ENCODE data around the gene GNPTG.

GNPTG gene

DNA sequence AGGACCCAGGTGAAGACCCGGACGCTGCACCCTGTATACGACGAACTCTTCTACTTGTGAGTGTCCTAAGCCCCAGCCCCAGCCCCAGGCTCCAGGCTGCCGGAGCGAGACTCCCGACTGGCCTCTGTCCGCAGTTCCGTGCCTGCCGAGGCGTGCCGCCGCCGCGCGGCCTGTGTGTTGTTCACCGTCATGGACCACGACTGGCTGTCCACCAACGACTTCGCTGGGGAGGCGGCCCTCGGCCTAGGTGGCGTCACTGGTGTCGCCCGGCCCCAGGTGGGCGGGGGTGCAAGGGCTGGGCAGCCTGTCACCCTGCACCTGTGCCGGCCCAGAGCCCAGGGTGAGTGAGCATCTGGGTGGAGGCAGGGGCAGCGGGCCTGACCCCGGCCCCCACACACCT, 3.8 kb upstream of the GNPTG start:
- in situ Hi-C loops (cut with MboI; ENCODE audit: low sequenced_read_pairs, unreplicated experiment), result no loop called here
- DNase-seq (ENCODE audit: low spot score), result no peak
- TF ChIP-seq, protein P1, sequence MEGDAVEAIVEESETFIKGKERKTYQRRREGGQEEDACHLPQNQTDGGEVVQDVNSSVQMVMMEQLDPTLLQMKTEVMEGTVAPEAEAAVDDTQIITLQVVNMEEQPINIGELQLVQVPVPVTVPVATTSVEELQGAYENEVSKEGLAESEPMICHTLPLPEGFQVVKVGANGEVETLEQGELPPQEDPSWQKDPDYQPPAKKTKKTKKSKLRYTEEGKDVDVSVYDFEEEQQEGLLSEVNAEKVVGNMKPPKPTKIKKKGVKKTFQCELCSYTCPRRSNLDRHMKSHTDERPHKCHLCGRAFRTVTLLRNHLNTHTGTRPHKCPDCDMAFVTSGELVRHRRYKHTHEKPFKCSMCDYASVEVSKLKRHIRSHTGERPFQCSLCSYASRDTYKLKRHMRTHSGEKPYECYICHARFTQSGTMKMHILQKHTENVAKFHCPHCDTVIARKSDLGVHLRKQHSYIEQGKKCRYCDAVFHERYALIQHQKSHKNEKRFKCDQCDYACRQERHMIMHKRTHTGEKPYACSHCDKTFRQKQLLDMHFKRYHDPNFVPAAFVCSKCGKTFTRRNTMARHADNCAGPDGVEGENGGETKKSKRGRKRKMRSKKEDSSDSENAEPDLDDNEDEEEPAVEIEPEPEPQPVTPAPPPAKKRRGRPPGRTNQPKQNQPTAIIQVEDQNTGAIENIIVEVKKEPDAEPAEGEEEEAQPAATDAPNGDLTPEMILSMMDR (IDR thresholded peaks at IDR 0.05; ENCODE audit: borderline replicate concordance, control extremely low read depth, extremely low read depth, insufficient read depth, missing control alignments), result no peak

DNA sequence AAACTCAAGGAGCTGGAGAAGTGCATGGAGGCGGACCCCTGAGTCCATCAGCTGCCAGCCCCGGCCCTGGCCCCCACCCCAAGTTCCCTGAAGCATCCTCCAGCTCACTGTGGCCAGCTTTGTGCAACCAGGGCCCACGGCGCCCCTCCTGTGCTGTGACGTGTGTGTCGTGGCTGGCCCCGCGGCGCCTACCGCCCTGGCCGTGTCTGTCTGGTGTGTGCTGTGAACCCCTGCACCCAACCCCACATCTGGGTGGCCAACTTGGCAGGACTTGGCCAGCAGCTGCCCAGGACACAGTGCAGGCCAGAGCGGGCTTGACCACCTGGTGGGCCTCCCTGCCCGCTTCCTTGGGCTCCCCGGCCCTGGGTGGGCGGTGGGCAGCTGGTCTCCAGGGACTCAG, 3.3 kb upstream of the GNPTG start:
- in situ Hi-C loops (cut with MboI; ENCODE audit: low sequenced_read_pairs, unreplicated experiment), result no loop called here
- TF ChIP-seq, protein P1 (IDR thresholded peaks at IDR 0.05; ENCODE audit: borderline replicate concordance, control extremely low read depth, extremely low read depth, insufficient read depth, missing control alignments), result no peak
- DNase-seq (ENCODE audit: low spot score), result no peak

DNA sequence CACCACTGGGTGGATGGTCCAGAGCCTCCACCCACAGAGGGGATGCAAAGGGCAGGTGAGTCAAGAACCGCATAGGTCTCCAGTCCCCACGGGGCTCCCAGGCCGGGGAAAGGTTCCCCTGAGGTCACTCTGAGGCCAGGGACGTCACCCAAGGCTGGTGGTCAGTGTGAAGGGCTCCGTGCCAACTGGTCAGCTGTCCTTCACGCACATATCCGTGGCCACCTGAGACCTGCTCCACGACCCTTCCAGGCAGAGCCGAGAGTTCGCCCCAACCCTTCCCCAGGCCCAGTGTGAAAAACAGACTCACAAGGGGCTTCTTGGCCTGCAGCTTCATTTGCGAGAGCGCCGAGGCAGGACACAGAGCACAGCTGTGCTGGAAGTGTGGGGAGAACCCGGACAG, 2.8 kb upstream of the GNPTG start:
- in situ Hi-C loops (cut with MboI; ENCODE audit: low sequenced_read_pairs, unreplicated experiment), result no loop called here
- TF ChIP-seq, protein P1 (IDR thresholded peaks at IDR 0.05; ENCODE audit: borderline replicate concordance, control extremely low read depth, extremely low read depth, insufficient read depth, missing control alignments), result no peak
- no peak for DNase-seq (ENCODE audit: low spot score)

DNA sequence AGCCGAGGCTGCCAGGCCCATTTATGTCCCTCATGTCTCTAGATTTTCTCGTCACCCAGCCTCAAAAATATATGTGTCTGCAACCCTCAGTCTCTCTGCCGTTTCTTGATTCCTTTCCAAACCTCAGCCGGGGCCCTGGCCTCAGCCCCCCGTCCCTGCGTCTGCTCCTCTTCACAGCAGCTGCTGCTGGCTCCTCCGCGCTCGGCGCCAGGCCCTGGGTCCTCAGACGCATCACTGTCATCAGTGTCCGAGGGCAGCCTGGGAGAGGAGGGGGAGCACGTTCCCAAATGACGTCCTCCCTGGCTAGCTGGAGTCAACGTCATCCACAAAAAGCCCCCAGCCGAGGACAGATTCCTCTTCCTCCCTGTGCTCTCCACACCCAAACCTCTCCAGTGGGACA, 2.4 kb upstream of the GNPTG start:
- DNase-seq (ENCODE audit: low spot score), result no peak
- in situ Hi-C loops (cut with MboI; ENCODE audit: low sequenced_read_pairs, unreplicated experiment), result no loop called here

DNA sequence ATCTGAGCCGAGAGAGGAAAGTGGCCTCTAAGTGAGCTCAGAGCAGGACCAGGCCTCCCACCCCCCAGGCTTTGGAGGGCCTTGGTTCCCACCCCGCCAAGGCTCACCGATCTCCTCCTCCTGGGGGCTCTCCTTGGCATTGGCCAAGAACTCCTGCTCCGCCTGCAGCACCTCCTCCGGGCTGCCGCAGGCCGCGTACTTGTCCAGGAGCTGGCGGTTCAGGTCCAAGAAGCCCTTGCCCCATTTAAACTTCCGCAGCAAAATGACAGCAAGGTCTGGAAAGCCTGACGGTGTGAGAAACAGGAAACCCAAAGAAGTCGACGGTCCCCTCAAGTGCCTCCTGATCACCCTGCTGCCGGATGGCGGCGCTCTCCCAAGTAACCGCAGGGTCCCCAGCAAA, 1.8 kb upstream of the GNPTG start:
- DNase-seq (ENCODE audit: low spot score), result no peak
- TF ChIP-seq, protein P1 (IDR thresholded peaks at IDR 0.05; ENCODE audit: borderline replicate concordance, control extremely low read depth, extremely low read depth, insufficient read depth, missing control alignments), result no peak
- in situ Hi-C loops (cut with MboI; ENCODE audit: low sequenced_read_pairs, unreplicated experiment), result no loop called here

More for the DNA sequence above, 2.4 kb upstream of the GNPTG start:
- TF ChIP-seq, protein P1 (IDR thresholded peaks at IDR 0.05; ENCODE audit: borderline replicate concordance, control extremely low read depth, extremely low read depth, insufficient read depth, missing control alignments), result no peak

DNA sequence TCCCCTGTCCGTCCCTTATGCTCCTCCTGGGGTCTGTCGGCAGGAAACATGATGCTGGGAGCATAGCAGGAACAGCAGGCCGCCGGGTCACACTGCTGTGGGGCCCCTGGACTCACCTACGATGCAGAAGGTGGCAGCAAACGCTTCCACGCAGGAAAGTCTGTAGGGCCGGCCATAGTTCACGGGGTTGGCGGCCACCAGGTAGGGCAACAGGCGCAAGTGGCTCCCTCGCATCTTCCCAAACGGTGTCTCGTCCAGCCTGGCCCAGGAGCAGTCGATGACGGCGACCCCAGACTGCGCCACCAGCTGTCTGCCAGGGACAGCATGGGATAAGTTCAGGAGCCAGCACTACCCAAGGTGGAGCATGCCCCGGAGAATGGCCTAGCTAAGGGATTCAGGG, 1.0 kb upstream of the GNPTG start:
- no peak for DNase-seq (ENCODE audit: low spot score)
- TF ChIP-seq, protein P1 (IDR thresholded peaks at IDR 0.05; ENCODE audit: borderline replicate concordance, control extremely low read depth, extremely low read depth, insufficient read depth, missing control alignments), result no peak
- in situ Hi-C loops (cut with MboI; ENCODE audit: low sequenced_read_pairs, unreplicated experiment), result no loop called here

DNA sequence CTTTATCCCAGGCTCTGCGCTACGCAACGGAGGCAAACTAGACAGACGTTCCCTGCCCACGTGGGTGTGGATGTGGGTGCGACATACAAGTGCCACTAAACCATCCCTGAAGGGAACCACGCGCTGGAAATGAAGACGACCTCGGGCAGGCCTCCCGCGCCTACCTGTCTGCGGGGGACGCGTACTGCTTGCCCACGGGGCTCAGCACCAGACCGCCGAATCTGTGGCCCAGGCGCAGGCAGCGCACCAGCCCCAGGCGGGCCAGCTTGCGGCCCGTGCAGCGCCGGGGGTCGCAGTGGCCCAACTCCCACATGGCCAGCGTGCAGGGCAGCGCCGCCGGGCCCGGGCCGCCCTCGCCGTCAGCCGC, 533 bp upstream of the GNPTG start:
- DNase-seq (ENCODE audit: low spot score), result no peak
- TF ChIP-seq, protein P1 (IDR thresholded peaks at IDR 0.05; ENCODE audit: borderline replicate concordance, control extremely low read depth, extremely low read depth, insufficient read depth, missing control alignments), result no peak
- in situ Hi-C loops (cut with MboI; ENCODE audit: low sequenced_read_pairs, unreplicated experiment), result no loop called here

Measured in GM13976 (cell line).